Stimulated activated CD4-positive, alpha-beta T cell treated with anti-CD3 and anti-CD28 coated beads, Interleukin-12 subunit alpha, Interleukin-12 subunit beta, amount 100 ng/mL, for 4 hours (primary cell): ENCODE results near the gene NKPD1.

ENCODE experiments used
- DNase-seq: peaks from one replicate; pipeline ENCODE4 v3.0.0-alpha.2; 2020

The NKPD1 gene, protein sequence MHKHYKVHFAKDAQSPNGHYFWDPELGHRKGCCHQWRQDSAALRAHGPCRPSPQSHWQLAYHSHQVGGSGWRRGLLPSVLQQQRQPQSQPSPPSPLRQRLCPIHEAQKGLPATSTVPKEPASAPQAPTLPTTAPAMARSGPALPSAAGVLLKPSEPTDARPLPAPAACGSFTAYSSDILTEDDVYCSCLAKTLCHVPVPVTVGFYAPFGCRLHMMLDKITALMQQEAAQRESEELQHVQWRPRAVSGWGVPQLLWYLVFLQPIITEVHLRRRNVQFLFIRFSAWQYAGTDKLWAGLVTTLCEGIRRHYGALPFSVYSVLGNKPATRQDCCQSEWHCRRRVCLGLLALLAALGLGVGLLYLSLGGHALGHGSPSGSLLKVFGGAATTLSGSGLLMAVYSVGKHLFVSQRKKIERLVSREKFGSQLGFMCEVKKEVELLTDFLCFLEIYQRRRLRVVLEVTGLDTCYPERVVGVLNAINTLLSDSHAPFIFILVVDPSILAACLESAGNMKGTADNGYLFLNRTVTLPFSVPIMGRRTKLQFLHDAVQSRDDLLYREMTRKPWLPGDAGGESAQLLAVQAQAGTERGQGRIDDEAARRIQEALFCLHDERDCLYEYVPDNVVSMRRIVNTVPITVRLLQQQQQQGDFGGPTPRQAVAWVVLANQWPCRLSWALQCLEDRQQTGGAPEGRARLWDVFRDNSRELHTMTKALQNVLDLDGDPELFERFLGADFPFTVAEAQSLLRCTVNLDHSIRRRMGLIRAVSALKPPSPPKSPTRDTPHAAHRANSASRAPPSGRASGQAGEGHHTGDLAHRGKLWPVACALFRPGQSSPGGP

DNA sequence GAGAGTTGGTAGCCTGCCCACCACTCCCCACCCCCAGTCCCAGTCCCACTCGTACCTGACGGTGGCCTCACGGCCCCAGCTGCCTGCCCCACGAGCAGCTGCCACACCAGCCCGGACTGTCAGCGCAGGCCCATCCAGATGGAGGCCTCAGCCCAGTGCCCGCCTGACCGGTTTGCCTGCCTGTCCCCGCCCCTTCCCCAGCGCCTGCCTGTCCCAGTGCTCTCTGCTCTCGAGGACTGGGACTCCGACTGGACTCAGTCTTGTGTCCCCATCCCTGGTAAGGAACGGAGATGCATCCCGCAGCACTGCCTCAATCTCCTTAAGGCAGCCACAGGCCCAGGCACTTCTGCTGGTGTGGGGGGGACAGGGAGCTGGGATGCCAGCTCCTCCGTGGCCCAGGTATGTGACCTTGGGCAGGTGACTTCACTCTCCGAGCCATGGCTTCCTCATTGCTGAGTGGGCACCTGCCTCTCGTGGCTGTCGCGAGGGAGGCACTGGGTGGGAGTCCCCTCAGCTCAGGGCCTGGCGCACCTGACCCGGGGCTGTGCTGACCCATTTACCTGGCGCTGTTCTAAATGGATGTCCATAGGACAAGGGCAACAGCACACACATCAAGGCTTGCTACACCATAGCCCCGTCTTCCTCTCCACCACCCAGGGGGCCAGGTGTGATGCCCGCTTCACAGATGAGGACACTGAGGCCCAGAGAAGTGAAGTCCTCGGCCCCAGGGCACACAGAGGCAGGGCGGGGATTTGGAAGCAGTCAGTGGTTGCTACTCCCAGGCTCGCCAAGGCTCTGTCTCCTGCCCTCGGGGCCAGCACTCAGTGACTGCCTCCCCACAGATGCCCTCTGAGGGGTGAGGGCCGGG lies at the start of gene NKPD1:
TSS of gene NKPD1 (minus strand) at position 113 of the 868 bp plus-strand sequence. CDS start 832 bp downstream, outside the sequence.
- no peak for DNase-seq

DNA sequence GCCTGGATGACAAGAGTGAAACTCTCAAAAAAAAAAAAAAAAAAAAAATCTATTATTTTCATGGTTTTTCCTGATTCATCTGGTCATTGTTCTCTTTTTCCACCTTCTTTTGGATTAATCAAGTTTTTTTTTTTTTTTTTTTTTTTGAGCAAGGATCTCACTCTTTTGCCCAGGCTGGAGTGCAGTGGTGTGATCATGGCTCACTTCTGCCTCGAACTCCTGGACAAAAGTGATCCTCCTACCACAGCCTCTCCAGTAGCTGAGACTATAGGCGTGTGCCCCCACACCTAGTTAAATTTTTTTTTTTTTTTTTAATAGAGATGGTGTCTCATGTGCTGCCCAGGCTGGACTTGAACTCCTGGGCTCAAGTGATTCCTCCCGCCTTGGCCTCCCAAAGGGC lies 45.5 kb upstream of the NKPD1 start:
- DNase-seq: no peak

DNA sequence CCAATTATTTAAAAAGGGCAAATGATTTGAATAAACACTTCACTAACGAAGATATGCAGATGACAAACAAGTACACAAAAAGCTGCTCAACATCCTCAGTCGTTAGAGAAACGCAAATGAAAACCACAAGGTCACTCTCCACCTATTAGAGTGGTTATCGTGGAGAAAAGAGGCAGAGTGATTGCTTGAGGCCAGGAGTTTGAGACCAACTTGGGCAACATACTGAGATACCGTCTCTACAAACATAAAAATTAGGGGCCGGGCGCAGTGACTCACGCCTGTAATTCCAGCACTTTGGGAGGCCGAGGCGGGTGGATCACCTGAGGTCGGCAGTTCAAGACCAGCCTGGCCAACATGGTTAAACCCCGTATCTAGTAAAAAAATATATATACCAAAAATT lies 45.0 kb upstream of the NKPD1 start:
- DNase-seq: no peak

DNA sequence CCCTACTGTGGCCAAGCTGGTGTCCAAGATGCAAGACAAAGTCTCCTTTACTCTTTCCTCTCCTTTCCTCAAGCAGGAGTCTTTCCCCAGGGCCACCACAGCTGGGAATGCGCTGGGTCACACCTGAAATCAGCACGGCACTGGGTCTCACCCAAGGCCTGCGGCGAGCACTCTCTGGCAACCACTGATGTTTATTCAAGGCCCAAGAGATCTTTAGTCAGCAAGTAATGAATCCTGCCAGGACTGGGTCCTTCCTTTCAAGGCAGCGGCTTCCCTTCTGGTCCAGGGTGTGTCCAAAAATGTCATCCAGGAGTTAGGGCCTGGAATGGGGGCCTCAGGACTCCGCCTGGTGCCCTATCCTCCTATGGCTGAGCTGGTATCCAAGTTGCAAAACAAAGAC lies 41.9 kb upstream of the NKPD1 start:
- no peak for DNase-seq

DNA sequence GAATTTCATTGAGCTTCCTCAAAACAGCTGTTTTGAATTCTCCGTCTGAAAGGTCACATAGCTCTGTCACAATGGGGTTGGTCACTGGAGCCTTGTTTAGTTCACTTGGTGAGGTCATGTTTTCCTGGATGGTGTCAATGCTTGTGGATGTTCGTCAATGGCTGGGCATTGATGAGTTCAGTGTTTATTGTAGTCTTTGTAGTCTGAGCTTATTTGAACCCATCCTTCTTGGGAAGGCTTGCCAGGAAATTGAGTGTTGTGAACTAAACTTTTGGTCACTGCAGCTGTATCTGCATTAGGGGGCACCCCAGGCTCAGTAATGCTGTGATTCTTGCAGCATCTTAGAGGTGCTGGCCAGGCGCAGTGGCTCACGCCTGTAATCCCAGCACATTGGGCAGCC lies 39.8 kb upstream of the NKPD1 start:
- DNase-seq: no peak

DNA sequence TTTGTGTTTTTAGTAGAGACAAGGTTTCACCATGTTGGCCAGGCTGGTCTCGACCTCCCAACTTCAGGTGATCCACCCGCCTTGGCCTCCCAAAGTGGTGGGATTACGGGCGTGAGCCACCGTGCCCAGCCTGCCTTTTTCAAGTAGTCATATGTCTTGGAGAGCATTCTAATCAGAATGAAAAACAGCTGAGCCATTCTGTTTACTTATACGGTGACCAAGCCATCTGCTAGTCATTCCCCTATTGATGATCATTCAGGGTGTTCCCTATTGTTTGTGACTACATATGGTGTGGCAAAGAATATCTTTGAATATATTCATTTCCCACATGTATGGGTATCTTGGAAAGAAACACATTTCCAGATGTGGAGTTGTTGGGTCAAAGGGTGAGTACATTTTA lies 35.0 kb upstream of the NKPD1 start:
- no peak for DNase-seq

DNA sequence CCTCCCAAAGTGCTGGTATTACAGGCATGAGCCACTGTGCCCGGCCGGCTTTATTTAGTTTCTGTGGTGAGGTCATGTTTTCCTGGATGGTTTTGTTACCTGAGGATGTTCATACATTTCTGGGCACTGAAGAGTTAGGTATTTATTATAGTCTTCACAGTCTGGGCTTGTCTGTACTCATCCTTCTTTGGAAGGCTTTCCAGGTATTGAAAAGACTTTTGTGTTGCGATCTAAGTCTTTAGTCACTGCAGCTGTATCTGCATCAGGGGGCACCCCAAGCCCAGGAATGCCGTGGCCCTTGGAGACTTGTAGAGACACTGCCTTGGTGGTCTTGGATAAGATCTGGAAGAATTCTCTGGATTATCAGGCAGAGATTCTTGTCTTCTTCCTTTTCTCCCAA lies 30.6 kb upstream of the NKPD1 start:
- DNase-seq: no peak

DNA sequence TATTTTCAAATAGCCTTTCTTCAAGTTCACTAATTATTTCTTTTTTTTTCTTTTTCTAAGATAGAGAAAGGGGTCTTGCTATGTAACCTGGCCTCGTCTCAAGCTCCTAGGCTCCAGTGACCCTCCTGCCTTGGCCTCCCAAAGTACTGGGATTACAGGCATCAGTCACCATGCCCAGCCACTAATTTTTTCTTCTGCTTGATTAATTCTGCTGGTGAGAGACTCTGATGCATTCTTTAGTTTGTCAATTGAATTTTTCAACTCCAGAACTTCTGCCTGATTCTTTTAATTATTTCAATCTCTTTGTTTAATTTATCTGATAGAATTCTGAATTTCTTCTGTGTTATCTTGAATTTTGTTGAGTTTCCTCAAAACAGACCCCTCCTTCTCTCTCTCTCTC lies 29.2 kb upstream of the NKPD1 start:
- DNase-seq: no peak

DNA sequence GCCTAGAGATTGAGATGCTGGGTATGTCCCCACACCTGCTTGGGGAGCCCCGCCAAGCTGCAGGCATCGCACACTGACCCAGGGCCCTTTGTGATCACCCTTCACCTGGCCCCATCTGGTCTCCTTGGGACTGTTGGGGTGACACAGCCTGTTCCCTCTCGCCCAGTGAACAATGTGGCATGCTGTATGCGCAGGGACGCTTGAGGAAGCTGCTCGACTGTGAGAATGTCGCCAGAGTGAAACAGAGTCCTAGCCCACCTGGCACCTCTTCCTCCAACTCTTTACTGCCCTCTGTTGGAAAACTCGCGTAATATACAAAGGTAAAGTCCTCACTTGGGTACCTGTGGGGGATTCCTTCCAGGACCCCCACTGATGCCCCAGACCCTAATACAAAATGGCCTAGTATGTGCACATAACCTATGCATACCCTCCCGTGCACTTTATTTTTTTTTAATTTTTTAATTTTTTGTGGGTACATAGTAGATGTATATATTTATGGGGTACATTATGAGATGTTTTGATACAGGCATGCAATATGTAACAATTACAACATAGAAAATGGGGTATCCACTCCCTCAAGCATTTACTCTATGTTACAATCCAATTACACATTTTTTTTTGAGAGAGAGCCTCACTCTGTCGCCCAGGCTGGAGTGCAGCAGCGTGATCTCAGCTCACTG lies 26.8 kb upstream of the NKPD1 start:
- no peak for DNase-seq

DNA sequence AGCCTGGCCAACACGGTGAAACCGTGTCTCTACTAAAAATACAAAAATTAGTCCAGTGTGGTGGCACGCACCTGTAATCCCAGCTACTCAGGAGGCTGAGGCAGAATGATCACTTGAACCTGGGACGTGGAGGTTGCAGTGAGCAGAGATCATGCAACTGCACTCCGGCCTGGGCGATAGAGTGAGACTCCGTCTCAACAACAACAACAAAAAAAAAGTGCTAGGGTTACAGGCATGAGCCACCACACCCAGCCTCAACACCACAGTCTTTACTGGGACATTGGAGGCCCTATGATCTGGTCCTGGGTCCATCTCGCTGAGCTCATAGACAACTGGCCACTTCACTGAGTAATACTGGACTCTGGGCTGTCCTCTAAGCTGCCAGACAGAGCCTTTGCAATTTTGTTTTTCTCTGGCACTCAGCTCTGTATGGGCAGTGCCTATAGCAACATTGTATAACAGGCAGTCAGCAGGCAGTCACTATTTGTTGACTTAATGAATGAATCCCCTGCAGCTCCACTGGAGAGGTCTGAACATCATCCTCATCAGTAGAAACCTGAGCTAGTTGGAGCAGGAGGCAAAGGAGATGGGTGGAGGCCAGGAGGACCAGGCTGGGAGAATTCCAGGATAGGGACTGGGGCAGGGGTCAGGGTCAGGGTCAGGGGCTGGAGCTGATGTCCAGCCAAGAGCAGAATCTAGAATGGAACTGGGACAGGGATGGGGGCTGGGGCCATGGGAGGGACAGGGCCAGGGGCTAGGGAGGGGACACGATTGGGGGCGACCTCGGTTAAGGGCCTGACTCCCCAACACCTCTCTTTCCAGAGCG lies 25.9 kb upstream of the NKPD1 start:
- no peak for DNase-seq

DNA sequence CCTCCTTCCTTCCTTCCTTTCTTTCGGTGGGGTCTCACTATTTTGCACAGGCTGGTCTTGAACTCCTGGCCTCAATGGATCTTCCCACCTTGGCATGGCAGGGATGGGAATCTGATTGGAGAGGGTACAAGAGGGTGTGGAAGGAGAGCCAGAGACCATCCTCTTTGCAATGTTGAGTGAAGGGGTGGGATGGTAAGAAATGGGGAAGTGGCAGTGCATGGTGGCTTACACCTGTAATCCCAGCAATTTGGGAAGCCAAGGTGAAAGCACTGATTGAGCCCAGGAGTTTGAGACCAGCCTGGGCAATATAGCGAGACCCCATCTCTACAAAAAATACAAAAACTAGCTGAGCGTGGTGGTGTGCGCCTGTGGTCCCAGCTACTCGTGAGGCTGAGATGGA lies 23.3 kb upstream of the NKPD1 start:
- no peak for DNase-seq

DNA sequence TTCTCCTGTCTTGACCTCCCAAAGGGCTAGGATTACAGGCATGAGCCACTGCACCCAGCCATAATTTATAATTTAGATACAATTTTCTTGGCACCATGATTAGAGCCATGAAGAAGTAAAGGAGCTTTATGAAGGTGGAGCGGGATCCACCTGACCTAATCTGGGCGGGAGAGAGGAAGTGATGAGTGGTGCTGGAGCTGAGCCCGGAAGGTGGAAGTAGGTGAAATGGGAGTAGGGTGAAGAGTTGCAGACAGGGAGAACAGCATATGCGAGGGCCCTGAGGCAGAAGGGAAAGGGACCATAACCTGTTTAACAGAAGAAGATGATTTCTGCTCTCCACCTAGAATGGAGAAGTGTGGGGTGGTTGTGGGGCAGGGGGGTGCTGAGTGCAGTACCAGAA lies 22.0 kb upstream of the NKPD1 start:
- DNase-seq: no peak

DNA sequence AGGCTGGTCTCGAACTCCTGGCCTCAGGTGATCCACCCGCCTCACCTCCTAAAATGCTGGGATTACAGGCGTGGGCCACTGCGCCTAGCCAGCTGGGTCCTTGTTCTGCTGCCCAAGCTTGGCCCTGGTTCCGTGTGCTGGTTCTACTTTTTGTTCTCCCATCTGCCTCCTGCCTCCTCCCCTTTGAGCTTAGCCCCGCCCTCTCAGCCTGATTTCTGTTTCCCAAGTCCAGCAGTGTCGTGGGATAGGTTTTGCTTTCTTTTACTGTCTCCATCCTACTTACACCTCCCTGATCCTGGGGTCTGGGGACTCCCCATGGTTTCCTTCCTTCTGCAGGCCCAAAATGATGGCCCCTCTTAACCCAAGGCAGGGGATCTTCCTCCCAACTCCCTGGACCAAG lies 20.2 kb upstream of the NKPD1 start:
- DNase-seq: no peak

DNA sequence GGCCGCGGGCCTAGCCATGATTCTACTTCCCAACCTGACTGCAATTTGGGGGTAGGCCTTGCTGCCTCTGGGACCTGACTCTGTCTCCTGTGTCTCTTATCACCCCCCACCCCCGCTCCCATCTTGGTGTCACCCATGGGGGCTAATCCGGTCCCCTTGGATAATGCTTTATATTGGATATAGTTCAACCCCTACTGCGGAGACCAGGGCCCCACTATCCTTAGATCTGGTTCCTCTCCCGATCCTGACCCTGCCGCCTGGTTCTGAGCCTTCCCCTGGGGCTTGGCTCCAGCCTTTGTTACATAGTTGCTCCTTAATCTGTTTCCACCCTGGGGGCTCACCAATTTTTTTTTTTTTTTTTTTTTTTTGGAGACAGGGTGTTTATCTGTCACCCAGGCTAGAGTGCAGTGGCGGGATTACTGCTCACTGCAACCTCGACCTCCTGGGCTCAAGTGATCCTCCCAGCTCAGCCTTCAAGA lies 19.1 kb upstream of the NKPD1 start:
- DNase-seq: no peak

DNA sequence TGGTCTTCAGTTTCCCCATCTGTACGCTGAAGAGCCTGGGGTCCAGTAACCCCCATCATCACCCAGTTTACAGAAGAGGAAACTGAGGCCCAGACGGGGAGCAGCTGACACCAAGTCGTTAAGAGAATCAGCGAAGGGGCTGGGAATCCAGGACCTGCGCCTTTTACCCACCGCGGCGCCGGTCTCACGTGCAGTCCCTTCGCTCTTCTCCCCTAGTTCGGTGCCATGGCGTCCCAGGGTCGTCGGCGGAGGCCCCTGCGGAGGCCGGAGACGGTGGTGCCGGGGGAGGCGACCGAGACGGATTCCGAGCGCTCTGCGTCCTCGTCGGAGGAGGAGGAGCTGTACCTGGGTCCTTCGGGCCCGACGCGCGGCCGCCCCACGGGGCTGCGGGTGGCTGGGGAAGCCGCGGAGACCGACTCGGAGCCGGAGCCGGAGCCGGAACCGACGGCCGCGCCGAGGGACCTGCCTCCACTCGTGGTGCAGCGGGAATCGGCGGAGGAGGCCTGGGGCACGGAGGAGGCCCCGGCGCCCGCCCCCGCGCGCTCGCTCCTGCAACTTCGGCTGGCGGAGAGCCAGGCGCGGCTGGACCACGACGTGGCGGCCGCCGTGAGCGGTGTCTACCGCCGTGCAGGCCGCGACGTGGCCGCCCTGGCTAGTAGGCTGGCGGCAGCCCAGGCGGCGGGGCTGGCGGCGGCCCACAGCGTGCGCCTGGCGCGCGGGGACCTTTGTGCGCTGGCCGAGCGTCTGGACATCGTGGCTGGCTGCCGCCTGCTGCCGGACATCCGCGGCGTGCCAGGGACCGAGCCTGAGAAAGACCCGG lies 18.5 kb upstream of the NKPD1 start:
- DNase-seq: peak; percentile 40

DNA sequence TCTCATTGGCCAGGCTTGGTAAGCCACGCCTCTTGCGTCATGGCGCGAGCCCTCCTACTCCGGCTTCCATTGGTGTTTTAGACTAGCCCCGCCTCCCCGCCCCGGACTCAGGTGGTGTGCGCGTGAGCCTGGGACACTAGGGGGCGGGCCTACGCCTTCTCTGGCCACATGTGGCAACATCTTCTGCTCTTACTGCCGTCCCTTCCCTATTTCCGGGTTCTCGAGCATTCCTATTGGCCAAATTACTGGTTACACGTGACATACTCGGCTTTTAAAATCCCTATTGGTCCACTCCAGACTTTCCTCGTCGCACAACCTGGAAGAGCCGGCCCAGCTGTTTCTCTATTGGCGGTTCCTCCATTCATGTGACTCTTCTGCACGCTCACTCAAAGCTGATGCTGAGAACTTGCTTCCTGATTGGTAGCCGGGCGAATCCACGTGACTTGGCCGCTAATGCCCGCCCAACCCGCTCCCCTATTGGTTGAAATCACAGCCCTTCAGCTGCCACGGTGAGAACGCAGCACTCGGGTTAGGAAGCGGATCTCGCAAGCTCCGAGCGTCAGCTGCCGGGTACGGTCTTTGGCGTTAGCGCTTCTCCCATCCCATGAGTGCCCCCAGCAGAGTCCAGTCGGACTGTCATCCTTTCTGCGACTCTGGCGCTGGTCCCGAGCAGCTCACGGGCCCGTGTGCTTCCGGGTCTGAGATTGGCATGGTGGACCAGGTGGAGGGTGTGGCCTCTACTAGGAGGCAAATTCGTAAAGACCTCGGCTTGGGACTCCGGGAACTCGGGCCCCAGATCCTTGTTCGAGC lies 17.7 kb upstream of the NKPD1 start, which contains the start of gene BLOC1S3:
TSS of gene BLOC1S3 (plus strand) at position 523 of the 810 bp plus-strand sequence. CDS start 513 bp downstream, outside the sequence.
- DNase-seq: peak; percentile 99

DNA sequence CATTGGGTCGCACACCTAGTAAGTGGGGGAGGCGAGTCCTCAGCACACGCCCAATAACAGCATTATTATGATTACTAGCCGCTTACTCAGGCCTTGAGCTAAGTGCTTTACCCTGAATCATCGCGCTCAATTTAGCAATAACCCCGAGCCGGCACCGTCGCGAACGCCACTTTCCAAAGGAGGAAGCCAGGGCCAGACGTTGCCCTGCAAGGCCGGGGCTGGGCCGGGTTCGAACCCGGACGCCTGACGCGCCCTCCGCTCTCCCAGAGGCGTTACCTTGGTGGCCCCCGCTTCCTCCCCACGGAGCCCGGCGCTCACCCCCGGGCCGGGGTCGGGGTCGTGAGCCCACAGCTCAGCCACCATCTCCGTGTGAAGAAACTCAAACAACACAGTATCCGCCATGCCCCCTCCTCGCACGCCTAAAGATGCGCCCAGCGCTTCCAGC lies 17.1 kb upstream of the NKPD1 start, which contains the start of gene TRAPPC6A:
TSS of gene TRAPPC6A (minus strand) at position 421 of the 445 bp plus-strand sequence. CDS start at position 402, 19 bp downstream.
- no peak for DNase-seq

DNA sequence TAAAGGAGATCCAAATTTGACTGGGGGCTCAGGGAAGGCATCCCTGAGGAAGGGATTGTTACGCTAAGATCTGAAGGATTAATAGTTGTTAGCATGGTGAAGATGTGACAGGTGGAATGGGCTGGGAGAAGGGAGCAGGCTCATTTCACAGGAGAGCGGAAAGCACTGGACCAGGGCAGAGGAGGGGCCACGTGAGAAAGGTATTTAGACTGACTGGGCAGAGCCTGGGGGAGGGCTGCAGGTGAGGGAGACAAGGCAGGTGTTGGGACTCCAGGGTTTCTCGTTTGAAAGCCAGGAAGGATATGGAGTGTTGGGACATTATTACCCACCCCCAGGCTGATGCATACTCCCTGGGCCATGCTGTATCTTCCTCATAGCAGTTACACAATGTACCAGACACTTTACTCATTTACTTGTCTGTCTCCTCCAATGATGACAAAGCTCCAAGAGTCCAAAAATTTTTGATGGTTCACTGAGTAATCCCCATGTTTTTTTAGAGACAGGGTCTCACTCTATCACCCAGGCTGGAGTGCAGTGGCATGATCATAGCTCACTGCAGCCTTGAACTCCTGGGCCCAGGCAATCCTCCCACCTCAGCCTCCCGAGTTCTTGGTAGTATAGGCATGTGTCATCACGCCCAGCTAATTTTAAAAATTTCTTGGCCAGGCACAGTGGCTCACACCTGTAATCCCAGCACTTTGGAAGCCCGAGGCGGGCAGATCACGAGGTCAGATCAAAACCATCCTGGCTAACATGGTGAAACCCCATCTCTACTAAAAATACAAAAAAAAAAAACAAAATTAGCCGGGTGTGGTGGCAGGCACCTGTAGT lies 14.9 kb upstream of the NKPD1 start:
- no peak for DNase-seq
